H1 (cell line): ENCODE measurements around the gene MTM1. TPM values are rescaled to one million over a fixed set of nuclear protein-coding genes. Genes with fewer than 3 reads are reported as not detected.

Experiments
- BACH1 ChIP-seq: IDR thresholded peaks from 2 replicates; pipeline ENCODE4 v1.6.1; 2012; ENCODE audit warnings: low read length, improper control_type of control experiment
- GTF2F1 ChIP-seq: IDR thresholded peaks from 2 replicates; pipeline ENCODE4 v1.6.1; 2012; ENCODE audit warnings: low read depth, low read length, improper control_type of control experiment, borderline replicate concordance
- POU5F1 ChIP-seq: IDR thresholded peaks from 2 replicates; pipeline ENCODE4 v1.6.1; 2011; ENCODE audit warnings: low read depth, mild to moderate bottlenecking, low read length, moderate library complexity
- TAF7 ChIP-seq: optimal IDR thresholded peaks from 2 replicates; pipeline ENCODE3; 2011; ENCODE audit warnings: low read depth, mild to moderate bottlenecking, inconsistent platforms, low read length, moderate library complexity, borderline replicate concordance
- polyA plus RNA-seq, 7 experiments: library from polyadenylated mRNA; depleted of rRNA in 3 of 7; stranded (reverse) in 5 of 7; unstranded in 2 of 7; fragments of >200 nt in 5 of 7; fragments of 200-250 nt in 2 of 7; gene quantifications; 1 replicate in 5 of 7; 2 replicates in 1 of 7; 4 replicates in 1 of 7; pipeline versions ENCODE4 v1.2.1 to v1.2.3, GENCODE V29; 2011 to 2013; ENCODE audit warnings: missing spikeins in 2 of 7, mixed read lengths in 2 of 7
- total RNA-seq: library from RNA; stranded (reverse); fragmentation: NEBNext Ultra II Directional; extraction: Animal tissue kit (Norgen Biotek cat#: 25700); gene quantifications from 2 replicates; pipeline ENCODE4 v1.2.1, GENCODE V29; 2021
- TF ChIP-seq, protein P1 (sequence below): IDR thresholded peaks from 2 replicates; pipeline ENCODE4 v1.6.1; 2011; ENCODE audit warnings: low read depth, mild to moderate bottlenecking, low read length; ENCODE audit not compliant: insufficient read depth

The MTM1 gene
- total and polyA plus RNA-seq, 2 of the 8 experiments (the other 6 are each of a cell fraction or from before 2014, with no cell fraction given), result 2.3 to 8.4 TPM

DNA sequence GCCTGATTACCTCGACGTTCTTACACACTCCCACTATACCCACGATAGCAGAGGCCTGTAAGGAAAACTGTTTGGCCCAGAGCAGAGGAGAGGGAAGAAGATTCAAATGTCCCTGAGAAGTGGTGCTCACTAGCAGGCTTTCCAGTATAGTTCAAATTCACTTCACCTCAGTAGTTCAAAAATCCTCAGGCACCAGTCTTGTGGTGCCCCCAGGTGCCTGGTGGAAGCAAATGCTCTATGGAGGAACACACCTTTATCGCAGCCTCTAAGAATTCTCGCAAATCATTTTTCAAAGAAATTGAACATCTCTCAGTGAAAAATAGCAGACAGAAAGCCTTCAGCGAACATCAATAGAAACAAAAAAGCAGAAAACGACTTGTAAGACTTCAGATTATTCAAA, 112.6 kb downstream of the MTM1 start (continued):
- no peak for TF ChIP-seq BACH1
- no peak for TF ChIP-seq GTF2F1
- TF ChIP-seq TAF7, result no peak
- TF ChIP-seq POU5F1, result no peak
- TF ChIP-seq, protein P1, sequence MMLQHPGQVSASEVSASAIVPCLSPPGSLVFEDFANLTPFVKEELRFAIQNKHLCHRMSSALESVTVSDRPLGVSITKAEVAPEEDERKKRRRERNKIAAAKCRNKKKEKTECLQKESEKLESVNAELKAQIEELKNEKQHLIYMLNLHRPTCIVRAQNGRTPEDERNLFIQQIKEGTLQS, result no peak
